Progenitor cell of endocrine pancreas (in vitro differentiated cells): Measurements from ENCODE around the gene NAV2. TPM values are rescaled to one million over a fixed set of nuclear protein-coding genes. Genes with fewer than 3 reads are reported as not detected.

ENCODE experiments used
- DNase-seq: peaks from one replicate; pipeline ENCODE4 v3.0.0; 2021; ENCODE audit warnings: low spot score; ENCODE audit not compliant: unreplicated experiment
- H3K27ac Mint-ChIP-seq: 2 replicates; pipeline ENCODE4 v1.8.0; 2021; ENCODE audit warnings: mild to moderate bottlenecking, moderate library complexity, mixed read lengths
- H3K27me3 Mint-ChIP-seq: 2 replicates; pipeline ENCODE4 v1.8.0; 2021; ENCODE audit warnings: mixed read lengths
- H3K36me3 Mint-ChIP-seq: 2 replicates; pipeline ENCODE4 v1.8.0; 2022; ENCODE audit warnings: mixed read lengths; ENCODE audit not compliant: insufficient read depth
- H3K4me1 Mint-ChIP-seq: 2 replicates; pipeline ENCODE4 v1.8.0; 2021; ENCODE audit warnings: low read depth, mixed read lengths
- H3K4me3 Mint-ChIP-seq: 2 replicates; pipeline ENCODE4 v1.8.0; 2021; ENCODE audit warnings: low read depth, mild to moderate bottlenecking, moderate library complexity, mixed read lengths
- H3K9me3 Mint-ChIP-seq: 2 replicates; pipeline ENCODE4 v1.8.0; 2021; ENCODE audit warnings: low read depth, mixed read lengths
- total RNA-seq: library from RNA; stranded (reverse); gene quantifications from 2 replicates; pipeline ENCODE4 v1.2.1, GENCODE V29; 2021
- TF ChIP-seq, protein P1 (sequence below): fragments of 200-600 bp; sonication (generic); IDR thresholded peaks from one replicate; pipeline ENCODE4 v1.5.0; 2021; ENCODE audit warnings: antibody characterized with exemption, mild to moderate bottlenecking; ENCODE audit not compliant: unreplicated experiment

Gene NAV2
- total RNA-seq, 1 donor from 2014 or later: 88.3 TPM

DNA sequence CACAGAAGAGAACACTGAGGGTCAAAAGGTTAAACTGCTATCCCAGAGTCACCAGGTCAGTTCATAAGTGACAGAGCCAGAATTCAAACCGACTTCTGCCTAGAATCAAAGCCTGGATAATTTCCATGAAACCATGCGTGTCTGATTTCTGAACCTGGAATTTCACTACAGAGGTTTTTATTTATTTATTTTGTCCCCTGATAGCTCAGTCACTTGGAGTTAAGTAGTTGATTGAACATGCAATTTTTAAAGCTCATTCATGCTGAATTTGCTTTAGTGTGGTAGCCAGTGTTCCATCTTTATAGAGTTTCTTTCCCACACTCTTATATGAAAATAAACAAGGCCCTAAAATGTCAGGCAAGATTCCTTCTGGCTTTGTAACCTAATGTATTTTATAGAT is 93.2 kb downstream of the NAV2 start:
- no peak for DNase-seq
- Mint-ChIP-seq H3K36me3 (no peaks in the 10 kb centered on the region), H3K27ac (no peak overlapping the region), H3K27me3 (no peaks in the 10 kb centered on the region), H3K9me3 (no peaks in the 10 kb centered on the region), H3K4me3 (no peak overlapping the region), H3K4me1 (peaks cover 37% of the 10 kb centered on the region)
- TF ChIP-seq, protein P1, sequence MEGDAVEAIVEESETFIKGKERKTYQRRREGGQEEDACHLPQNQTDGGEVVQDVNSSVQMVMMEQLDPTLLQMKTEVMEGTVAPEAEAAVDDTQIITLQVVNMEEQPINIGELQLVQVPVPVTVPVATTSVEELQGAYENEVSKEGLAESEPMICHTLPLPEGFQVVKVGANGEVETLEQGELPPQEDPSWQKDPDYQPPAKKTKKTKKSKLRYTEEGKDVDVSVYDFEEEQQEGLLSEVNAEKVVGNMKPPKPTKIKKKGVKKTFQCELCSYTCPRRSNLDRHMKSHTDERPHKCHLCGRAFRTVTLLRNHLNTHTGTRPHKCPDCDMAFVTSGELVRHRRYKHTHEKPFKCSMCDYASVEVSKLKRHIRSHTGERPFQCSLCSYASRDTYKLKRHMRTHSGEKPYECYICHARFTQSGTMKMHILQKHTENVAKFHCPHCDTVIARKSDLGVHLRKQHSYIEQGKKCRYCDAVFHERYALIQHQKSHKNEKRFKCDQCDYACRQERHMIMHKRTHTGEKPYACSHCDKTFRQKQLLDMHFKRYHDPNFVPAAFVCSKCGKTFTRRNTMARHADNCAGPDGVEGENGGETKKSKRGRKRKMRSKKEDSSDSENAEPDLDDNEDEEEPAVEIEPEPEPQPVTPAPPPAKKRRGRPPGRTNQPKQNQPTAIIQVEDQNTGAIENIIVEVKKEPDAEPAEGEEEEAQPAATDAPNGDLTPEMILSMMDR: no peak

DNA sequence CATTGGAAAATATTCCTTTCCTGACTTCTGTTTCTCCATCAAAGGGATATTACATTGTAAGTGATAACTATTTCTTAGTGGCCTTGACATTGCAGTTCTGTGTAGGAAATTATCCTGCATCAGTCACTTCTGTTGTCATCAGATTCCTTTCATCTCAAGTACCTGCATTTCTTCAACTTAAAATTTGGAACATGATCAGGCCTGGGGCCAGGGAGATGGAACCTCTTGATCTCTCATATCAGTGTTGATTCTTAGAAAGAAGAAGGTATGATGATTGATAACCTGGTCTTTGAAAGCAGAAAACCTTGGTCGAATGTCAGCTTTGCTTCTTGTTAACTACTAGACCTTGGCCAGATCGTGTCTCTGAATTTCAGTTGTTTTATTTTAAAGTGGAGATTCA is 93.6 kb downstream of the NAV2 start:
- peaks cover 41% of the 10 kb centered on the region for H3K4me1 Mint-ChIP-seq
- no peak overlapping the region for H3K27ac Mint-ChIP-seq
- no peak overlapping the region for H3K4me3 Mint-ChIP-seq

DNA sequence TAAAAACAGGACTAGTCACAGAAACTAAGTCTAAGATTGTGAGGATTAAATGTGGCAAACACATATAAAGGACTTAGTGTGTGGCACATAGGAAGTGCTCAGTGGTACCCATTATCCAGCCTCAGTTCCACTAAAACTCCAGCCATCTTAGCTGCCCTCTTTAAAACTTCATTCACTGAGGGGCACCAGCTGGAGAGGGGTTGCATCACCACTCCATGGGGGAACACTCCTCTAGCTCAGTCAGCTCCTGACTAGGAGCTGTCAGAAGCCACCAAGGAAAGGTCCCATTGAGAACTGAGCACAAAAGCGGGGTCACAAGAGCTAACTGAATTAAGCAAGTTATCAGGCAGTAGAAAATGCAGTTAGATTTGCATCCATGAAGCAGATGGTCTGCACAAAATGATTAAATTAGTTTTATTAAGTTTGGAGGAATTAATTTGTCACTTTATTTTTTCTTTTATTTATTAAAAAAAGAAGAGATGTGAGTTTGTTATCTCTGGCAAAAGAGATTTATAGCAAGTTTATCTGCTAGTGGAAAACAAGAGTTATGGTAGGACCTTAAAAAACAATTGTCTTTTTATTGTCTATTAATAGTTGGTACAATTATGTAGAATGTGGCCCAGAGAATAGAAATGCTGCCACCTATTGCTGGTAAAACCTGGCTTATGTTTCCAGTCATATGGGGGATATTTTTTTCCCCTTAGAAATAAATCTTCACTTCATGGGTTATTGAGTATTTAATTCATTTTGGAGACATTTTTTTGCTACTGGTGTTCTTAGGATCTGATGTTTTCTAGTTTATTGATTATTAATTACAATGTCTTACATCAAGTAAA is 95.7 kb downstream of the NAV2 start:
- Mint-ChIP-seq H3K9me3 (no peaks in the 10 kb centered on the region), H3K4me1 (peaks cover 43% of the 10 kb centered on the region), H3K27ac (no peak overlapping the region), H3K36me3 (no peaks in the 10 kb centered on the region), H3K4me3 (no peak overlapping the region), H3K27me3 (no peaks in the 10 kb centered on the region)
- DNase-seq: no peak
- TF ChIP-seq, protein P1: no peak

More for the DNA sequence above, 93.6 kb downstream of the NAV2 start:
- Mint-ChIP-seq H3K36me3 (no peaks in the 10 kb centered on the region), H3K27me3 (no peaks in the 10 kb centered on the region), H3K9me3 (no peaks in the 10 kb centered on the region)
- TF ChIP-seq, protein P1: no peak
- DNase-seq: no peak

DNA sequence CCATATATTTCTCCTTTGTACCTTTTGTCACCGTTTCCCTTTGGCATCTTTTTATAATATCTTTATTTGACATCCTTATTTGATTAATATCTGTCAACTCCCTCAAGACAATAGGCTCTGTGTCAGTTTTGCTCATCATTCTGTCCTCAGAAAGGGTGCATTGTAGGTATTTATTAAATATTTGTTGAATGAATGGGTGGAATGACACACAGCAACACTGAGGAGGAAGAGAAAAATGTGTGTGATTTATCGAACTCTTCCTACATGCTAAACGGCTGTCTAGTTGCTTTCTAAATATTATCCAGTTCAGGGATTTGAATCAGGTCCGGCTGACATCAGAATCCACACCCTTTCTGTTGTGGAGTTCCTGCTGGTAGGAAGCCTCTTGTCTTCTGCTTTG is 98.2 kb downstream of the NAV2 start:
- Mint-ChIP-seq H3K27me3 (no peaks in the 10 kb centered on the region), H3K9me3 (no peaks in the 10 kb centered on the region), H3K36me3 (no peaks in the 10 kb centered on the region), H3K4me3 (no peak overlapping the region), H3K27ac (peak overlapping the region; percentile 85), H3K4me1 (peaks cover 35% of the 10 kb centered on the region)
- TF ChIP-seq, protein P1: no peak
- no peak for DNase-seq

DNA sequence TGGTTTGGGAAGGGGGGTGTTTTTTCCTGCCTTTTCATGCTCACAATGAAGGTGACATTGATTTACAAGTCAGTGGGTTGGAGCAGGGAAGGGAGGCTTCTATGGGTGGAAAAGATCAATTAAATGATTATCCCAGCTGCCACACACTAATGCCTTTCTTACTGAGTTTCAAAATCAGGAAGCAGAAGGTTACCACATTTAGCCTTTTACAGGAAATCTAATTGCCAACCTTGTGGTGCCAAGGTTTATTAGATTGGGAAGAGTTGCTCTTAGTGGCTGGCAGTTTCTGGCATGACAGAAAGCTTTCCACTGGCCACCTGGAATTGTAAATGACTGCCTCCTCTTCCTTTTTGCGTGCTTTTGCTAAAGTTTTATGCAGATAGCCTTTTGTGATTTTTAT is 98.7 kb downstream of the NAV2 start:
- no peak for DNase-seq
- H3K36me3 Mint-ChIP-seq: no peaks in the 10 kb centered on the region
- H3K4me3 Mint-ChIP-seq: no peak overlapping the region
- H3K27ac Mint-ChIP-seq: no peak overlapping the region
- H3K9me3 Mint-ChIP-seq: no peaks in the 10 kb centered on the region
- no peaks in the 10 kb centered on the region for H3K27me3 Mint-ChIP-seq
- peaks cover 36% of the 10 kb centered on the region for H3K4me1 Mint-ChIP-seq
- TF ChIP-seq, protein P1: no peak
